ENCODE results near the gene SERF2.

GRCh38 chr15:43794269-43795037, 2.3 kb downstream of the SERF2 start:
- TF ChIP-seq CTCF (conservative IDR thresholded peaks at IDR 0.05) (no peak), EZH2 (IDR thresholded peaks at IDR 0.05; ENCODE audit: low read depth) (no peak)

All from PC-9 (cell line).